AG04449 (cell line): ENCODE data around the gene ACBD6.

Experiments
- CTCF ChIA-PET: fragments of 350-600 bp; formaldehyde crosslinking; extraction: SDS; loops from one replicate; lab custom pipeline; 2021; ENCODE audit warnings: antibody characterized with exemption; lab: Yijun Ruan, JAX
- POLR2A ChIA-PET: fragments of 400-600, 350-600 bp; formaldehyde crosslinking; extraction: SDS; loops from one replicate; lab custom pipeline; 2020; ENCODE audit warnings: antibody characterized with exemption, inconsistent platforms; lab: Yijun Ruan, JAX
- DNase-seq: peaks from one replicate; pipeline ENCODE4 v3.0.0-alpha.2; 2010; ENCODE audit warnings: low read depth, low spot score
- H3K4me3 ChIP-seq: 2 replicates; pipeline ENCODE4 v1.5.1; 2011; ENCODE audit warnings: low read depth, mild to moderate bottlenecking, control low read depth, low read length
- CTCF ChIP-seq: IDR thresholded peaks from one replicate; pipeline ENCODE4 v1.5.1; 2011; ENCODE audit warnings: mild to moderate bottlenecking, moderate library complexity, low read length, control low read depth, inconsistent platforms; ENCODE audit not compliant: insufficient read depth; ENCODE audit errors: missing control alignments

Gene ACBD6

GRCh38 chr1:180458807-180459206, 43.6 kb downstream of the ACBD6 start:
- no peak for DNase-seq
- H3K4me3 ChIP-seq, result no peak overlapping the region
- ChIA-PET POLR2A (no interaction called here), CTCF (interaction anchor here (1.1 to 13.4 kb wide), 4 partner anchors 10 to 644 kb away, joined by 3 to 120 read pairs (median 5); no protein-coding TSS in a partner anchor)
- TF ChIP-seq CTCF, result no peak

- CTCF ChIA-PET, result interaction anchor here (1.1 kb wide), 1 partner anchor 22 kb away, joined by 3 read pairs; no protein-coding TSS in a partner anchor
- no peak for DNase-seq
- no peak overlapping the region for H3K4me3 ChIP-seq
- TF ChIP-seq CTCF, result no peak
- POLR2A ChIA-PET, result no interaction called here
Measured at GRCh38 chr1:180456191-180456590, 46.2 kb downstream of the ACBD6 start.

- TF ChIP-seq CTCF, result no peak
- POLR2A ChIA-PET, result no interaction called here
- CTCF ChIA-PET, result interaction anchor here (2.9 kb wide), 1 partner anchor 26 kb away, joined by 10 read pairs; no protein-coding TSS in a partner anchor
- H3K4me3 ChIP-seq, result no peak overlapping the region
- no peak for DNase-seq
Measured at GRCh38 chr1:180451504-180451903, 50.9 kb downstream of the ACBD6 start.

GRCh38 chr1:180444522-180444921, 57.9 kb downstream of the ACBD6 start:
- ChIA-PET CTCF (no interaction called here), POLR2A (no interaction called here)
- no peak overlapping the region for H3K4me3 ChIP-seq
- no peak for DNase-seq
- TF ChIP-seq CTCF, result no peak

GRCh38 chr1:180440335-180440734, 62.0 kb downstream of the ACBD6 start:
- DNase-seq, result no peak
- POLR2A ChIA-PET, result no interaction called here
- no peak for TF ChIP-seq CTCF
- CTCF ChIA-PET, result no interaction called here
- no peak overlapping the region for H3K4me3 ChIP-seq

- no peak for DNase-seq
- ChIA-PET POLR2A (no interaction called here), CTCF (interaction anchor here (1.5 kb wide), 1 partner anchor 19 kb away, joined by 5 read pairs; no protein-coding TSS in a partner anchor)
- no peak overlapping the region for H3K4me3 ChIP-seq
- TF ChIP-seq CTCF, result no peak
Measured at GRCh38 chr1:180435566-180435965, 66.8 kb downstream of the ACBD6 start.
